SK-N-MC (cell line): ENCODE results near the gene SDK2.

Experiments used
- DNase-seq: peaks from one replicate; pipeline ENCODE4 v3.0.0-alpha.2; 2011; ENCODE audit warnings: low read depth, low spot score
- H3K27ac ChIP-seq: fragments of 200-600 bp; sonication (generic); 2 replicates; pipeline ENCODE4 v1.5.1; 2016; ENCODE audit warnings: mixed run types
- H3K36me3 ChIP-seq: fragments of 200-600 bp; sonication (generic); 2 replicates; pipeline ENCODE4 v1.6.1; 2017; ENCODE audit warnings: antibody characterized with exemption, low read length, mixed read lengths; ENCODE audit not compliant: insufficient read depth
- H3K4me3 ChIP-seq: fragments of 200-600 bp; sonication (generic); 2 replicates; pipeline ENCODE4 v1.5.1; 2016
- H3K9ac ChIP-seq: fragments of 200-600 bp; sonication (generic); 2 replicates; pipeline ENCODE4 v1.8.0; 2017; ENCODE audit warnings: mixed run types, mixed read lengths; ENCODE audit not compliant: insufficient read length
- H3K9me3 ChIP-seq: fragments of 200-600 bp; sonication (generic); 2 replicates; pipeline ENCODE4 v1.6.1; 2017; ENCODE audit warnings: low read depth, mild to moderate bottlenecking, antibody characterized with exemption, low read length, moderate library complexity, mixed read lengths
- EZH2 ChIP-seq: fragments of 200-600 bp; sonication (generic); IDR thresholded peaks from one replicate; pipeline ENCODE4 v1.6.1; 2017; ENCODE audit warnings: antibody characterized with exemption
- FOXP2 ChIP-seq: optimal IDR thresholded peaks from 2 replicates; pipeline ENCODE3; 2011; ENCODE audit warnings: mild to moderate bottlenecking, moderate library complexity; ENCODE audit not compliant: insufficient read depth; ENCODE audit errors: extremely low read length, control extremely low read depth
- POLR2AphosphoS5 ChIP-seq: IDR thresholded peaks from 2 replicates; pipeline ENCODE4 v1.6.1; 2012; ENCODE audit warnings: mild to moderate bottlenecking, low read depth, low read length, borderline replicate concordance

Gene SDK2

DNA sequence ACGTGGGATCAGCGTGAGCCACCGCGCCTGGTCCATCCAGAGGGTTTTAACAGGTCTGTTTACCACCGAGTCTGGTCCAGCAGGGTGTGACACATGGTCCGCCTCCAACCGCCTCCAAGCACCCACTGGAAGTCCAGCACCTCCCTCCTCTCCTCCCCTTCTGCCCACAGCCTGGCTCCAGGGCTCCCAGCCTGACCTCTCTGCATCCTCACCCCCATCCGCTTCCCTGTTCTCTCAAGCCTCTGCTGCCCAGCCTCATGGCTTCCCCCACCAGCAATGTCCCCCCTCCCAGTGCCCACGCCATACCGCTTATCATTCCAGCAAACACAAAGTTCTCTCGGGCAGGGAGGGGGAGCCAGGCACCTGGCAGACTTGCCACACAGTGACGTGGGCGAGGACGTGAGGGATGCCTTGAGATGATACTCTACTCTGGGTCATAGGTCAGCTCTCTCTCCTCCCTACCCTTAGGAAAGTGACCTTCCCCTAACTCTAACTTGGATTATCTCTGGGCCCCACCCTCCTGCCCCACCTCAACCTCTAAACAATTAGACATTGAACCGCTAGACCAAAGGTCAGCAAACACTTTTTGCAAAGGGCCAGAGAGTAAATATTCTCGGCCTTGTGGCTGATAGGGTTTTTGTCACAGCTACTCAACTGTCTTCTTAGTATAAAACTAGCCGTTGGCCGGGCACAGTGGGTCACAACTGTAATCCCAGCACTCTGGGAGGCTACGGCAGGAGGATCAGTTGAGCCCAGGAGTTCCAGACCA lies 355.5 kb downstream of the SDK2 start:
- Histone ChIP-seq H3K9me3 (no peaks in the 10 kb centered on the region), H3K27ac (no peak overlapping the region), H3K36me3 (no peaks in the 10 kb centered on the region; the same call in 1 of the 2 replicates), H3K9ac (no peak overlapping the region), H3K4me3 (no peak overlapping the region)
- TF ChIP-seq POLR2AphosphoS5: no peak
- TF ChIP-seq FOXP2: no peak
- no peak for TF ChIP-seq EZH2
- DNase-seq: no peak

GRCh38 chr17:73286863-73287296 lies 357.4 kb downstream of the SDK2 start:
- Histone ChIP-seq H3K27ac (no peak overlapping the region), H3K4me3 (no peak overlapping the region), H3K9me3 (no peaks in the 10 kb centered on the region), H3K36me3 (no peaks in the 10 kb centered on the region; the same call in 1 of the 2 replicates), H3K9ac (no peak overlapping the region)
- no peak for TF ChIP-seq EZH2
- TF ChIP-seq POLR2AphosphoS5: no peak
- TF ChIP-seq FOXP2: no peak
- no peak for DNase-seq

GRCh38 chr17:73285916-73286862 lies 358.1 kb downstream of the SDK2 start:
- Histone ChIP-seq H3K4me3 (no peak overlapping the region), H3K27ac (no peak overlapping the region), H3K9ac (no peak overlapping the region), H3K9me3 (no peaks in the 10 kb centered on the region), H3K36me3 (no peaks in the 10 kb centered on the region; the same call in 1 of the 2 replicates)
- DNase-seq: no peak
- no peak for TF ChIP-seq FOXP2
- TF ChIP-seq EZH2: no peak
- TF ChIP-seq POLR2AphosphoS5: no peak

- Histone ChIP-seq H3K9ac (no peak overlapping the region), H3K9me3 (no peaks in the 10 kb centered on the region), H3K36me3 (no peaks in the 10 kb centered on the region; the same call in 1 of the 2 replicates), H3K27ac (no peak overlapping the region), H3K4me3 (no peak overlapping the region)
- DNase-seq: no peak
- TF ChIP-seq EZH2 (no peak), POLR2AphosphoS5 (no peak), FOXP2 (no peak)
These were observed 358.7 kb downstream of the SDK2 start for GRCh38 chr17:73285603-73285908.

GRCh38 chr17:73284906-73285602 lies 359.2 kb downstream of the SDK2 start:
- H3K27ac ChIP-seq: no peak overlapping the region; the same call in 1 of the 2 replicates
- no peak for DNase-seq

More at GRCh38 chr17:73284906-73285602, 359.2 kb downstream of the SDK2 start:
- no peak for TF ChIP-seq POLR2AphosphoS5
- Histone ChIP-seq H3K4me3 (no peak overlapping the region), H3K36me3 (no peaks in the 10 kb centered on the region; the same call in 1 of the 2 replicates), H3K9me3 (no peaks in the 10 kb centered on the region), H3K9ac (no peak overlapping the region)
